ENCODE measurements around the gene DLEC1.
"Not testable (repeated sequence)": the region's sequence is repeated elsewhere in the genome, so short reads cannot be mapped to it uniquely, and the experiment has no call there.

Gene DLEC1

DNA sequence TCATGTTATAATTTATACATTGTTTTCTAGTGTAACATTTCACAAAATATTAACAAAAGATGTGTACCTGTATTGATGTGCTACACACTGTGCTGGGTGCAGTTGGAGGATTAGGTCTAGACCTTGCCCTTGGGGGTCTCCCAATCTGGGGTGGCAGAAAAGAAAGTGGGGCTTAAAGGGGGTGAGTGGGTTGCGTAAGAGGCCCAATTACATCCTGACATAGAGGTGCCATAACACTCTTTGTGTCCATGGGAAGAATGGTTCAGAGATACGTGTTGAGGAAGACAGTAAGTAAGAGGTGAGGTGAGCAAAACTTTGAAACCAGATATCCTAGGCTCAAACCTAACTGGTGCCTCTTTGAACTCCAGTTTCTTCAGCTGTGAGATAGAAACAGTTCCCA is 31.0 kb downstream of the DLEC1 start:
- TF ChIP-seq, protein P1, sequence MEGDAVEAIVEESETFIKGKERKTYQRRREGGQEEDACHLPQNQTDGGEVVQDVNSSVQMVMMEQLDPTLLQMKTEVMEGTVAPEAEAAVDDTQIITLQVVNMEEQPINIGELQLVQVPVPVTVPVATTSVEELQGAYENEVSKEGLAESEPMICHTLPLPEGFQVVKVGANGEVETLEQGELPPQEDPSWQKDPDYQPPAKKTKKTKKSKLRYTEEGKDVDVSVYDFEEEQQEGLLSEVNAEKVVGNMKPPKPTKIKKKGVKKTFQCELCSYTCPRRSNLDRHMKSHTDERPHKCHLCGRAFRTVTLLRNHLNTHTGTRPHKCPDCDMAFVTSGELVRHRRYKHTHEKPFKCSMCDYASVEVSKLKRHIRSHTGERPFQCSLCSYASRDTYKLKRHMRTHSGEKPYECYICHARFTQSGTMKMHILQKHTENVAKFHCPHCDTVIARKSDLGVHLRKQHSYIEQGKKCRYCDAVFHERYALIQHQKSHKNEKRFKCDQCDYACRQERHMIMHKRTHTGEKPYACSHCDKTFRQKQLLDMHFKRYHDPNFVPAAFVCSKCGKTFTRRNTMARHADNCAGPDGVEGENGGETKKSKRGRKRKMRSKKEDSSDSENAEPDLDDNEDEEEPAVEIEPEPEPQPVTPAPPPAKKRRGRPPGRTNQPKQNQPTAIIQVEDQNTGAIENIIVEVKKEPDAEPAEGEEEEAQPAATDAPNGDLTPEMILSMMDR (conservative IDR thresholded peaks at IDR 0.05): no peak
- no peak overlapping the region for H3K27ac ChIP-seq

DNA sequence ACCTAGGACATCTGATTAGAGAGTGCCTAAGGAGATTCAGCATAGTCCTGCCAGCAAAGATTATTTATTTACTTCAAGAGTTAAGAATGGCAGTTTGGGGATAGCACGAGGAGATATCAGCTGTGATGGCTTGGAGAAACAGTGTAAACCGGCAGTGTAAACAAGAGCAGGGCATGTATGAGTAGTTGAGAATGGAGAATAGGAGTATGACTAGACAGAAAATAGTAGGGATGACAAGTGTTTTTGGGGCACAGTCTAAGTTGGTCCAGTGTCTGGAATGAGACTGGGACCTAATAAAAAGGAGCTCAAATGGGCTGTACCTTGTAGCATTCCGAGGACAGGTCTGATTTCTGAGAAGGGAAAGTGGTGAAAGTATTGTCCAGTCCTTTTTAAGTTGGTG is 38.1 kb downstream of the DLEC1 start:
- H3K27ac ChIP-seq: not testable (repeated sequence)

DNA sequence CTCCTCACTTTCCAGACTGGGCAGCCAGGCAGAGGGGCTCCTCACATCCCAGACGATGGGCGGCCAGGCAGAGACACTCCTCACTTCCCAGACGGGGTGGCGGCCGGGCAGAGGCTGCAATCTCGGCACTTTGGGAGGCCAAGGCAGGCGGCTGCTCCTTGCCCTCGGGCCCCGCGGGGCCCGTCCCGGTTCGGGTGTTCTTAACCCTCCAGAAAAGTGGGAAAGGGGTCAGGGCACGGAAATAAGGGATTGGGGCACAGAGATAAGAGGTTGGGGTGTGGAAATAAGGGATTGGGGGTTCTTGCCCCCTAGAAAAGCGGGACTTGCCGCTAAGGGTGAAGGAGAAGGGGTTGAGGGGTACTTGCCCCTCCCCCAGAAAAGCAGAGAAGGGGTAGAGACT is 43.3 kb downstream of the DLEC1 start:
- H3K27ac ChIP-seq: not testable (repeated sequence)

DNA sequence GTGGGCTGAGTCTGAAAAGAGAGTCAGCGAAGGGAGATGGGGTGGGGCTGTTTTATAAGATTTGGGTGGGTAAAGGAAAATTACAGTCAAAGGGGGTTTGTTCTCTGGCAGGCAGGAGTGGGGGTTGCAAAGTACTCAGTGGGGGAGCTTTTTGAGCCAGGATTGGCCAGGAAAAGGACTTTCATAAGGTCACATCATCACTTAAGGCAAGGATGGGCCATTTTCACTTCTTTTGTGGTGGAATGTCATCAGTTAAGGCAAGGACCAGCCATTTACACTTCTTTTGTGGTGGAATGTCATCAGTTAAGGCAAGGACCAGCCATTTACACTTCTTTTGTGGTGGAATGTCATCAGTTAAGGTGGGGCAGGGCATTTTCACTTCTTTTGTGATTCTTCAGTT is 44.2 kb downstream of the DLEC1 start:
- H3K27ac ChIP-seq: not testable (repeated sequence)

DNA sequence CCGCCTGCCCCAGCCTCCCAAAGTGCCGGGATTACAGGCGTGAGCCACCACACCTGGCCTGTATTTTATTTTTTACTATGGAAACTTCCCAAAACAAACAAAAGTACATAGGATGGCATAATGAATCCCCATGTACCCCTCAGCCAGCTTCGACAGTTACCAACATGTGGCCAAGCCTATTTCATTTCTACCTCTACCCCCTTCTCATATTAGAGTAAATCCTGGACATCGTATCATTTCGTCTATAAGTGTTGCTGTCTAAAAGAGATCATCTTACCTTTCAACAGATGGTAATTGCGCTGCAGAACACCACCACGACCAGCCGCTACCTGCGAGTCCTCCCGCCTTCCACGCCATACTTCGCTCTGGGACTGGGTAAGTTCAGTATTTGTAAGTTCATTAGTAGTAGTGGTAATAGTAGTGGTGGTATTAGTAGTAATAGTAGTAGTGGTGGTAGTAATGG is 44.9 kb downstream of the DLEC1 start:
- TF ChIP-seq, protein P1 (conservative IDR thresholded peaks at IDR 0.05): no peak
- H3K27ac ChIP-seq: no peak overlapping the region

DNA sequence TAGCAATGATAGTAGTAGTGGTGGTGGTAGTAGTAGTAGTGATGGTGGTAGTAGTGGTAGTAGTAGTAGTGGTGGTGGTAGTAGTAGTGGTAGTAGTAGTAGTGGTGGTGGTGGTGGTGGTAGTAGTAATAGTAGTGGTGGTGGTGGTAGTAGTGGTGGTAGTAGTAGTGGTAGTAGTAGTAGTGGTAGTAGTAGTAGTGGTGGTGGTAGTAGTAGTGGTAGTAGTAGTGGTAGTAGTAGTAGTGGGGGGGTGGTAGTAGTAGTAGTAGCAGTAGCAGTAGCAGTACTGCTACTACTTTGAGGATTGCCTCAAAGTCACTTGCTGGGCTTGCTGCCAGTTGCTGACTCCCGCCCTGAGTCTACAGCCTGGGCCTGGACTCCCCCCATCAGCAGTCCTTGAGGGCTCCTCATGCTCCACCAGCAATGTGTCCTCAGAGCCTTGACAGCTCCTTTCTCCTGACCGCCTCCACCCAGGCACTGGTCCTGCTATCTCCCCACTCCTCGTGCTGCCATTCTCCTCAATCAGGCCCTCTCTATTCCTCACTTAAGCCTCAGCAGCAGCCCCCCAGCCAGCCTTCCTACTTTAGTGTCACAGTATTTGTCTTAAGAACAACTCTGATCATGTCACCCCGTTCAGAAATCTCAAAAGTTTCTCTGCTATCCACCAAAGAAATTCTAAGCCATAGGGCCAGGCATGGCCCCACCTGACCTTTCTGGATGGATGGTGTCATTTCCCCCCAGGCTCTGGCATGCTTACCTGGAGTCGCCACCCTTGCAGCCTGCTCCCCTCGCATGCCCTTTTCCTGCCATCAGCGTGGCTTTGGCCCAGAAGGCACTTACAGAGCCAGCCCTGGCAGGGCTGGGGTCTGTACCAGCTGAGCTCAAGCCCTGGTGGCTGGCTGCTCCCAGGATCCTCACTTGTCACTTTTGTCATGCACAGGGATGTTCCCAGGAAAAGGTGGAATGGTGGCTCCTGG is 45.6 kb downstream of the DLEC1 start:
- TF ChIP-seq, protein P1 (conservative IDR thresholded peaks at IDR 0.05): no peak
- H3K27ac ChIP-seq: no peak overlapping the region

DNA sequence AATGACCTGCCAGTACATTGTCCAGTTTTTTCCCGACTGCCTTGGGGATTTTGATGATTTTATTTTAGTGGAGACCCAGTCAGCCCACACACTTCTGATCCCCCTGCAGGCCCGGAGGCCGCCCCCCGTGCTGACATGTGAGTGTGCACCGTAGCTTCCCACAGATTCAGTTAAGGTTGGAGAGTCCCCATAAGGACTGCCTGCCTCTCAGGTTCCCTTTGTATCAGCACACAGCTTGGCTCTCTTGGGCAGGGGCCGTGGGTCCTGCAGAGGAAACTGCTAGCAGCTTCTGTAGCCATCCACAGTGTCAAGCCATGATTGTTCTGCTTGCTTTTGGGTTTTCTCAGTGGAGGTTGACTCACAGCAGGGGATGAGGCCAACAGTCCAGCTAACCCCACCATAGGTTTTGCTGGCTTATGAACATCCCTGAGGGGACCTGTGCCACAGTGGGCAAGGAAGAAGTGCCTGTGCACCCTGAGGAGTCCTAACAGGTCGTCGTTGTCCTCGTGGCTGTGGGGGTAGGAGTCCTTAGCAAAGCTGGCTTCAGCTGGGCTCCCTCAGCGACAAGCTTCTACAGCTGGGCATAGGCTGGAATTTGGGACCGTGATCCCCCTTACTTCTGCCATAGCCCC is 46.4 kb downstream of the DLEC1 start:
- no peak overlapping the region for H3K27ac ChIP-seq
- TF ChIP-seq, protein P1 (conservative IDR thresholded peaks at IDR 0.05): no peak

DNA sequence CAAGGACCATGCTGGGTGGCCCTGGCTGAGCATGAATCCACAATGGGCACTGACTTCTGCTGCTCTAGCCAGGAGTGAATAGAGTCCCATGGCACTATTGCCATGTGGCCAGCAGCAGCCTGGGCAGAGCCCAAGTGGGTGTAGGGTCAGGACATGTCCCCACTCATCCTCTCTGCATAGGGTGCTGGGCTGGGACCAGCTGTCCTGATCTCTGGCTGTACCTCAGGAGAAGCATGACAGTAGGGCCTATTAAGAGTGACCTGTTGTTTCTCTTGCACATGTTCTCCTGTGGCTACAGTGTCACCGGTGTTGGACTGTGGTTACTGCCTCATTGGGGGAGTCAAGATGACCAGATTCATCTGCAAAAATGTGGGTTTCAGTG is 46.9 kb downstream of the DLEC1 start:
- H3K27ac ChIP-seq: no peak overlapping the region
- TF ChIP-seq, protein P1 (conservative IDR thresholded peaks at IDR 0.05): no peak

DNA sequence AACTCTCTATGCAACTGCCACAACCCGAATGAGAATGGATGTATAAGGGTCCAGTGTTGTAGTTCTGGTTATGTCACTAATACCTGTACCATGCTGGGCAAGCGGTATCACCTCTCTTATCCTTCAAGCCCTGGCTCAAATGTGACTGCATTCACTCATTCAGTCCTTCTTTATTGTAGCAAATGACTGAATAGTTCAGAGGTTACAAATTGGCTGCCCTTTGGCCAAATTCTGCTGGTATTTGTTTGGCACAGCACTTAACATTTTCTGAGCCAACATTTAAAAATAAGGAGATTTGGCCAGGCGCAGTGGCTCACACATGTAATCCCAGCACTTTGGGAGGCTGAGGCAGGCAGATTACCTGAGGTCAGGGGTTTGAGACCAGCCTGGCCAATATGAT is 47.5 kb downstream of the DLEC1 start:
- no peak overlapping the region for H3K27ac ChIP-seq
- TF ChIP-seq, protein P1 (conservative IDR thresholded peaks at IDR 0.05): no peak

DNA sequence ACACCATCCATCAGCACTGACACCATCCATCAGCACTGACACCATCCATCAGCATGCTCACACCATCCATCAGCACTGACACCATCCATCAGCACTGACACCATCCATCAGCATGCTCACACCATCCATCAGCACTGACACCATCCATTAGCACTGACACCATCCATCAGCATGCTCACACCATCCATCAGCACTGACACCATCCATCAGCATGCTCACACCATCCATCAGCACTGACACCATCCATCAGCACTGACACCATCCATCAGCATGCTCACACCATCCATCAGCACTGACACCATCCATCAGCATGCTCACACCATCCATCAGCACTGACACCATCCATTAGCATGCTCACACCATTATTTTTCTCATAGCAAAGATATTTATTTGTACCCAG is 48.3 kb downstream of the DLEC1 start:
- H3K27ac ChIP-seq: not testable (repeated sequence)

Data from VCaP (cell line).